Measurements from ENCODE around the gene RIT1. TPM values are rescaled to one million over a fixed set of nuclear protein-coding genes. Genes with fewer than 3 reads are reported as not detected.

The RIT1 gene
- total and polyA plus RNA-seq, 2 of the 8 experiments (the other 6 are each of a cell fraction or from before 2014, with no cell fraction given), result 25.3 to 26.8 TPM

DNA sequence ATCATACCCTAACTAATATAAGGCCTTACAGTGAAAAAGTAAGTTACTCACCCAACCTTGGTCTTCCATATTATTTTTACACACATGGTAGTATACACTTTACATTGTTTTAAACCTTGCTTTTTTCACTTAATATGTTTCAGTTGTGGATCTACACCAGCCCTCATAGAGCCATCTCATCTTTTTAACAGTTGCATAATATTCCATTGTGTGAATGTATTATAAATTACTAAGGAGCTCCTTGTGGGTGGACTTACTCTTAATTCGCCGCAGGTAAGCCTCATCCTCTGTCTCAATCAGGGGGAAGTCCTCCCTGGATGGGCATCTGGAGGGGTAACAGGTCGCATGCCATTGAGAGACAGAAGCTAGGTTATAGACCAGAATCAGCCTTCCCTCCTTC lies 43.5 kb upstream of the RIT1 start:
- no peak overlapping the region for H3K27ac ChIP-seq (ENCODE audit: low read depth, low read length)
- H2AFZ ChIP-seq (ENCODE audit: low read length), result no peak overlapping the region
- no peak overlapping the region for H2BK120ac ChIP-seq (replicated peaks; ENCODE audit: low read depth, low read length)
- FAIRE-seq, result no peak
- no peak overlapping the region for H3K9ac ChIP-seq (replicated peaks in 1 of 4; ENCODE audit: extremely low read depth in 1 of 4, low read depth in 3 of 4, low read length in 3 of 4)
- H2BK15ac ChIP-seq (ENCODE audit: low read length), result no peak overlapping the region
- H3K4me1 ChIP-seq (replicated peaks in 1 of 4; ENCODE audit: control insufficient read depth in 3 of 4, insufficient read depth in 4 of 4, low read length in 3 of 4), result no peaks in the 10 kb centered on the region
- no peak overlapping the region for H4K91ac ChIP-seq (replicated peaks; ENCODE audit: insufficient read length, low read length)
- H3K56ac ChIP-seq (replicated peaks; ENCODE audit: insufficient read length, low read depth, low read length), result no peak overlapping the region
- no peak overlapping the region for H3K14ac ChIP-seq (ENCODE audit: insufficient read length)
- peaks cover 0 to 8% of the 10 kb centered on the region in 2 experiments for H4K20me1 ChIP-seq (replicated peaks in 1 of 2; ENCODE audit: control insufficient read depth in 1 of 2, insufficient read depth in 2 of 2, low read length in 2 of 2)
- H3K4me3 ChIP-seq (ENCODE audit: extremely low read depth in 1 of 4, insufficient read depth in 2 of 4, low read depth in 3 of 4, low read length in 4 of 4), result no peak overlapping the region
- no peaks in the 10 kb centered on the region for H3K23me2 ChIP-seq (ENCODE audit: low read depth, low read length)
- no peak overlapping the region for H3K4me2 ChIP-seq (ENCODE audit: insufficient read depth in 1 of 2, low read depth in 2 of 2, low read length in 2 of 2)
- 98% methylated on average over 3 of the region's 3 CpGs; no CpG with 5 or more reads in 1 of the 2 experiments for WGBS, 2 experiments (ENCODE audit: extremely low coverage in 1 of 2, insufficient coverage in 1 of 2, insufficient read length in 1 of 2, insufficient replicate concordance in 2 of 2, low coverage in 1 of 2, low lambda C conversion rate in 2 of 2, missing lambda C conversion rate in 1 of 2)
- POLR2A ChIA-PET (ENCODE audit: partially characterized antibody), result interaction anchor here (0.5 to 2.3 kb wide), 8 partner anchors 9 to 54 kb away, joined by 3 to 11 read pairs (median 4); partner anchors contain the start of gene KHDC4
- no peak overlapping the region for H2BK5ac ChIP-seq (ENCODE audit: low read depth, low read length)
- no peak overlapping the region for H3K18ac ChIP-seq (ENCODE audit: extremely low read depth, low read length)
- H3K23ac ChIP-seq (ENCODE audit: insufficient read length), result no peak overlapping the region
- H3K4ac ChIP-seq (replicated peaks; ENCODE audit: insufficient read length, low read depth, low read length), result no peak overlapping the region
- no peak overlapping the region for H2AK5ac ChIP-seq (ENCODE audit: low read depth, low read length)
- H4K8ac ChIP-seq (ENCODE audit: extremely low read depth, insufficient read depth, low read length), result no peak overlapping the region
- H3K79me2 ChIP-seq (ENCODE audit: control insufficient read depth in 1 of 2, insufficient read depth in 2 of 2, low read length in 2 of 2), result no peaks in the 10 kb centered on the region
- H3K79me1 ChIP-seq (ENCODE audit: low read depth, low read length), result no peaks in the 10 kb centered on the region; the same call in 1 of the 2 replicates
- no peaks in the 10 kb centered on the region for H3K9me3 ChIP-seq (ENCODE audit: insufficient read depth in 2 of 2, low read depth in 1 of 2, low read length in 1 of 2)
- no peak overlapping the region for H2BK12ac ChIP-seq (ENCODE audit: low read depth, low read length)
- H3K36me3 ChIP-seq (ENCODE audit: control insufficient read depth in 2 of 4, insufficient read depth in 4 of 4, low read length in 3 of 4), result peaks cover 38 to 94% (median 80%) of the 10 kb centered on the region in 4 experiments; a peak in 7 of 8 replicates
- no peaks in the 10 kb centered on the region for H3K27me3 ChIP-seq (replicated peaks in 1 of 4; ENCODE audit: control insufficient read depth in 3 of 4, extremely low read depth in 1 of 4, insufficient read depth in 3 of 4, low read length in 3 of 4)
- no peak for DNase-seq (ENCODE audit: low read depth in 1 of 2, low spot score in 2 of 2)
- H4K5ac ChIP-seq (ENCODE audit: insufficient read length, low read depth, low read length), result no peak overlapping the region
- H2BK20ac ChIP-seq (ENCODE audit: low read length), result no peak overlapping the region
- CTCF ChIA-PET (ENCODE audit: partially characterized antibody), result interaction anchor here (1.1 to 1.5 kb wide), 2 partner anchors 19 to 111 kb away, joined by 3 to 10 read pairs; no protein-coding TSS in a partner anchor
- TF ChIP-seq RFX5 (IDR thresholded peaks at IDR 0.05; ENCODE audit: borderline replicate concordance, low read depth, low read length), result no peak
- TF ChIP-seq TAF1 (IDR thresholded peaks at IDR 0.05; ENCODE audit: low read depth, low read length), result no peak
- no peak for TF ChIP-seq KDM4A (IDR thresholded peaks at IDR 0.05; ENCODE audit: low read depth, low read length, severe bottlenecking)
- no peak for TF ChIP-seq SP2 (IDR thresholded peaks at IDR 0.05; ENCODE audit: low read length)
- TF ChIP-seq, protein P1, sequence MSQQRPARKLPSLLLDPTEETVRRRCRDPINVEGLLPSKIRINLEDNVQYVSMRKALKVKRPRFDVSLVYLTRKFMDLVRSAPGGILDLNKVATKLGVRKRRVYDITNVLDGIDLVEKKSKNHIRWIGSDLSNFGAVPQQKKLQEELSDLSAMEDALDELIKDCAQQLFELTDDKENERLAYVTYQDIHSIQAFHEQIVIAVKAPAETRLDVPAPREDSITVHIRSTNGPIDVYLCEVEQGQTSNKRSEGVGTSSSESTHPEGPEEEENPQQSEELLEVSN (IDR thresholded peaks at IDR 0.05), result no peak
- TF ChIP-seq CBX5 (IDR thresholded peaks at IDR 0.05; ENCODE audit: low read depth, low read length), result no peak
- TF ChIP-seq ASH2L (IDR thresholded peaks at IDR 0.05; ENCODE audit: low read length), result no peak
- no peak for TF ChIP-seq PHF8 (conservative IDR thresholded peaks at IDR 0.05; ENCODE audit: low read depth, low read length)
- no peak for TF ChIP-seq JUND (IDR thresholded peaks at IDR 0.05; ENCODE audit: low read length)
- TF ChIP-seq EGR1 (IDR thresholded peaks at IDR 0.05; ENCODE audit: borderline replicate concordance, low read depth, low read length), result no peak
- TF ChIP-seq BRCA1 (IDR thresholded peaks at IDR 0.05; ENCODE audit: low read depth, low read length), result no peak
- TF ChIP-seq HDAC6 (IDR thresholded peaks at IDR 0.05; ENCODE audit: low read depth, low read length), result no peak
- no peak for TF ChIP-seq TBP (IDR thresholded peaks at IDR 0.05; ENCODE audit: low read depth, low read length)
- TF ChIP-seq CHD2 (IDR thresholded peaks at IDR 0.05; ENCODE audit: low read length), result no peak
- no peak for TF ChIP-seq CTBP2 (IDR thresholded peaks at IDR 0.05; ENCODE audit: borderline replicate concordance, insufficient read depth, insufficient read length, low read length)
